Immature natural killer cell (primary cell): ENCODE measurements around the gene CROCC2. TPM values are rescaled to one million over a fixed set of nuclear protein-coding genes. Genes with fewer than 3 reads are reported as not detected.

Experiments used
- DNase-seq, 3 donors: peaks; one replicate each; pipeline ENCODE4 v3.0.0; 2022; ENCODE audit warnings: mixed read lengths in 1 of 3
- H3K27ac Mint-ChIP-seq, 6 donors: one replicate each; pipeline ENCODE4 v1.8.0; 2020; ENCODE audit warnings: mixed read lengths in 6 of 6, mild to moderate bottlenecking in 5 of 6, inconsistent platforms in 4 of 6, moderate library complexity in 3 of 6
- H3K27me3 Mint-ChIP-seq, 3 donors: one replicate each; pipeline ENCODE4 v1.8.0; 2020 to 2021; ENCODE audit warnings: low read depth in 3 of 3, mild to moderate bottlenecking in 3 of 3, mixed read lengths in 3 of 3, moderate library complexity in 3 of 3, inconsistent platforms in 1 of 3
- H3K36me3 Mint-ChIP-seq, 3 donors: one replicate each; pipeline ENCODE4 v1.8.0; 2020; ENCODE audit warnings: mixed read lengths in 3 of 3, inconsistent platforms in 2 of 3, mild to moderate bottlenecking in 2 of 3
- H3K4me1 Mint-ChIP-seq, 2 donors: one replicate each; pipeline ENCODE4 v1.8.0; 2020; ENCODE audit warnings: inconsistent platforms in 2 of 2, mild to moderate bottlenecking in 2 of 2, mixed read lengths in 2 of 2, moderate library complexity in 1 of 2
- H3K4me3 Mint-ChIP-seq, 5 donors: one replicate each; pipeline ENCODE4 v1.8.0; 2020; ENCODE audit warnings: mild to moderate bottlenecking in 5 of 5, mixed read lengths in 5 of 5, inconsistent platforms in 3 of 5, moderate library complexity in 3 of 5
- H3K9me3 Mint-ChIP-seq, 6 donors: one replicate each; pipeline ENCODE4 v1.8.0; 2020; ENCODE audit warnings: mild to moderate bottlenecking in 6 of 6, mixed read lengths in 6 of 6, inconsistent platforms in 4 of 6, moderate library complexity in 3 of 6
- polyA plus RNA-seq, 3 donors: library from polyadenylated mRNA; unstranded; fragments of 300-500 nt; fragmentation: Illumina TruSeq; gene quantifications; one replicate each; pipeline ENCODE4 v1.2.3, GENCODE V29; 2021

The CROCC2 gene
- polyA plus RNA-seq, 3 donors from 2014 or later: not detected

DNA sequence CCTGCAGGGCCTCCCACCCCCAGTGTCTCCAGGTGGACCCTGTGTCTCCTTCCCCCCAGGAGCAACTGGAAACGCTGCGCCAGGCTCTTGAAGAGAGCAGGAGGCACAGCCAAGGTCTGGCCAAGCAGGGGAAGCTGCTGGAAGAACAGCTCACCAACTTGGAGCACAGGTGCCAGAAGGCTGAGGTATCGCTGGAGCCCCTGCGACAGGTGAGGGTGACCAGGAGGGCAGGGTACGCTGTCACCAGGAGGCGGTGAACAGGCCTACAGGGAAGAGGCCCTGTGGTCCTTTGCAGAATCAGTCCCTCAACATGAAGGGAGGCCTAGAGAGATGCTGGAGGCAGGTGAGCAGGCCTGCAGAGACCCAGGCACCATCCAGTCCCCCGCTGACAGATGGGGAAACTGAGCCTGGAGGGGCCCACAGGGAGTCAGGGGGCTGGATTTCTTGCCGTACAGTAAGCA lies 76.7 kb downstream of the CROCC2 start:
- no peak for DNase-seq
- Mint-ChIP-seq H3K4me1 (no peaks in the 10 kb centered on the region), H3K27ac (no peak overlapping the region), H3K27me3 (peaks cover 0 to 3% (median 2%) of the 10 kb centered on the region in 3 donors), H3K9me3 (no peaks in the 10 kb centered on the region), H3K36me3 (no peaks in the 10 kb centered on the region), H3K4me3 (no peak overlapping the region)

DNA sequence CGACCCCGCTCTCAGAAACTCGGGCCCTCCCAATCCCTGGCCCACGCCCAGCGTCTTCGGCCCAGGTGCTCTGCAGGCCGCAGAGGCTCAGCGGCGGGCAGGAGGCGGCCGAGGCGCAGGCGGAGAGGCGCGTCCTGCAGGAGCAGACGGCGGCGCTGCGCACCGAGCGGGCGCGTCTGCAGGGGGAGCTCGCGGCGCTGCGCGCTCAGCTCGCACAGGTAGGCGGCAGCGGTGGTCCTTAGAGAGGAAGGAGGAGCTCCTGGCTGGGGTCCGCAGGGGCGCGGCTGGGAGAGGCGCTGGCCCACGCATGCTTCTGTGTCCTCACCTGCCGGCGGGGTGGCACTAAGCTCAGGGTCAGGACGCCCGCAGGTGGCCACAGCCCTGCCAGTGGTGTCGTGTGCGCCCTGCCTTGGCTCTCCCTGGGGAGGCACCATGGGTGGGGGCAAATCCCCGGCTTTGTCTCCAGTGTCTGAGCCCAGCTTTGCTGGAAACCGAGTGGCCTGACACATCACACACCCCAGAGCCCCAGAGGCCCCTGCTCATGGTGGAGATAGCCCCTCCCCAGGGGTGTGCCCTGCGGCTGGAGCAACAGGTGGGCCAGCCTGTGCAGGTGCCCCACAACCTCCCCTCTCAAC lies 77.3 kb downstream of the CROCC2 start:
- Mint-ChIP-seq H3K9me3 (no peaks in the 10 kb centered on the region), H3K4me1 (no peaks in the 10 kb centered on the region), H3K4me3 (no peak overlapping the region), H3K36me3 (no peaks in the 10 kb centered on the region), H3K27me3 (peaks cover 0 to 3% (median 2%) of the 10 kb centered on the region in 3 donors), H3K27ac (no peak overlapping the region)
- DNase-seq: no peak

DNA sequence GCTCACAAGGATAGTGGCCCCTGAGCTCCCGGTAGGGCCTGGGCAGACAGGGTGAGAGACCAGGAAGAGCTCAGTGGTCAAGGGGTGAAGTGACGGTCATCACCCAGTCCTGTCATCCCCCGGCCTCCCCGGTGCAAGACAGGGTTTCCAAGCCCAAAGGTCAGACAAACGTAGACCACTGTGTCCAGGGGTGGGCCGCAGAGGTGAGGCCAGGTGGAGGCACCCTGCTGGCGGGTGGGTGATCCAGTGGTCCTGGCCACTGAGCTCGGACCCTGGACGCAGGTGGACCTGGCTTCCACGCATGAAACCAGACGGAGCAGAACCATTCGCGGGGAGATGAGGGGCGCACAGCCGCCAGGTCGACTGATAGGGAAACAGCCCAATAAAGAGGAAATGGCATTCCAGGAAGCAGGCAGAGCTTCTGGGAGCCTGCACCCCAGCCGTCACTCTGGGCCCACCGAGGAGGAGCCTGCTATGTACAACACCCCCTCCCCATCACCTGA lies 77.9 kb downstream of the CROCC2 start:
- DNase-seq: no peak
- Mint-ChIP-seq H3K9me3 (no peaks in the 10 kb centered on the region), H3K36me3 (no peaks in the 10 kb centered on the region), H3K4me3 (no peak overlapping the region), H3K27me3 (peaks cover 0 to 3% (median 2%) of the 10 kb centered on the region in 3 donors), H3K27ac (no peak overlapping the region), H3K4me1 (no peaks in the 10 kb centered on the region)

DNA sequence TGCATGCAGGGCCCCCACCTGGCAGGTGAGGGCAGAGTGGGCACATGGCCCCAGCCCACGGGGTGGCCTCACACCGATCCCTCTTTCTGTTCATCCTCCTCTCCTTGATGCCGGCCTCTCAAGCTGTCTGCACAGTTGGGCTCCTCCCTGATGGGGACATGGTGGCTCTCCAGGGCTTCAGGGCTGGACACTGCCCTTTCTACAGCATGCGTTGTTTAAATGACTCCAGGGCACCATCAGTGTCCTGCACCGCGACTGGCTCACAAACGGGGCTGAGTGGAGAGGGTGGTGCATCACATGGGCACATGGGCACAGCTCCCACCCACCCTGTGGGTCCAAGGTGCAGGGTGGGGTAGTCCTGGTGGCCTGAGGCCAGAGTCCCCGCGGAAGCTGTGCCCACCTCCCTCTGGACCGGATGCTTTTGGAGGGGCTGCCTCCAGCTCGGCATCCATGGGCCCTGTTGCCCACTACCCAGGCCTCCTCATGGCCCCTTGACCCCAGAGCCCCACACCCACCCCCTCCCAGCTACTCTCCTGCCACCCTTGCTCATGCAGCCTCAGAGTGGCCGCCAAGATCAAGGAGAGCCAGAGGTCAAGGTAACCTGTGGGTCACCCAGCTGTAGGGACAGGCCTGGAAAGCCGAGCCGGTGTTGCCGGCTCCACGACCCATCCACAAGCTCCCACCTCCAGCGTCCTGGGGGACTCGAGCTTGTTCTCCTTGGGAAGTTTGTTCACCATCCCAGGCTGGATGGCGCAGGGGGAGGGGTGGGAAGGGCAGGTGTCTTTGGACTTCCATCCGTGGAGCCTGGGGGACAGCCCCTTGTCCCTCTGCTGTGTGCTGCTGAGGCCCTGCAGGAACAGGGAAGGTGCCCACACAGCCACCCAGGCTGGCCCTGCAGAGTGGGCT lies 80.0 kb downstream of the CROCC2 start:
- no peak for DNase-seq
- H3K27me3 Mint-ChIP-seq: peaks cover 0 to 3% (median 2%) of the 10 kb centered on the region in 3 donors
- H3K27ac Mint-ChIP-seq: no peak overlapping the region
- H3K9me3 Mint-ChIP-seq: no peaks in the 10 kb centered on the region
- no peak overlapping the region for H3K4me3 Mint-ChIP-seq
- H3K4me1 Mint-ChIP-seq: no peaks in the 10 kb centered on the region
- no peaks in the 10 kb centered on the region for H3K36me3 Mint-ChIP-seq

DNA sequence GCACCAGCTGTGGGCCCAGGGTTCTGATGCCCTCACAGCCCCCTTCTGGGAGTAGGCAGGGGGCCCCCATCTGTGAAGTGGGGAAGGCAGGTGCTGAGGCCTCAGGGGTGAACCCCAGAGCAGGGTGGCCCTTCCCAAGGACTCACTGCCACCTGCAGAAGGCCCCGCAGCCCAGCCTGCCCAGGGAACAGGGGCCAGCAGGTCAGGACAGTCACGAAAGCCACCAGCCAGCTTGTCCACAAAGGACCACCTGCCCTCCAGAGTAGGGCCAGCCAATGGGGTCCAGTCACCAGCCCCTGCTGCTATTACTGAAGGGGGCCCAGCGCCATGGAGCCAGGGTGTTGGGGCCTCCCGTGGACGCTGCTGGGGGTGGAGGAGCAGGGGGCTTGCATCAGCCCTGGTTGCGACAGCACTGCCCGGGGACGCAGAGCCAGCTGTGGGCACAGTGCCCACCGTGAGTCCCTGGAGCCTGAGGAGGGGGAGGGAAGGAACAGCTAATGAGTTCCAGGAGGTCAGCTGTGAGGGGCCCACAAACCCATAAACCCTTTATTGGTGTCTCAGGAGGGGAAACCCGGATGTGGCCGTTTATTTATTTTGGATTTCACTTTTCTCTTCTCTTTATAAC lies 80.8 kb downstream of the CROCC2 start:
- Mint-ChIP-seq H3K27me3 (peaks cover 0 to 3% (median 2%) of the 10 kb centered on the region in 3 donors), H3K36me3 (no peaks in the 10 kb centered on the region), H3K9me3 (no peaks in the 10 kb centered on the region), H3K4me3 (no peak overlapping the region), H3K4me1 (no peaks in the 10 kb centered on the region), H3K27ac (no peak overlapping the region)
- no peak for DNase-seq

DNA sequence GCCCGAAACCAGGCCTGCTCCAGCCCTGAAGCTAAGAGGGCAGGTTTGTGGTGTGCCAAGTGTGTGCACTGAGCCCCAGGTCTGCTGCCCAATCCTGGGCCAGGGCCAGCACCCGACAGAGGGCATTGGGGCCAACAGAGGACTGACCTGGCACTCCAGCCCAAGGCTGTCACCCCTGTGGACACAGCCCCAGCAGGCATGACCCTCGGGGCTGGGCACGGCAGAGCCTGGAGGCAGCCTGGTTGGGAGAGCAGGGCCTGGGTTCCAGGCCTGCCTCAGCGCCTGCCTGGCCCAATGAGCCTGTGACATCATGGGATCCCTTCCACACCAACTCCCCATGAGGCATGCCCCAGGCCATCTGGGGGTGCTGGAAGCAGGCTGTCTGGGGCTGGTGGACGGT lies 81.5 kb downstream of the CROCC2 start:
- H3K4me3 Mint-ChIP-seq: no peak overlapping the region
- no peaks in the 10 kb centered on the region for H3K4me1 Mint-ChIP-seq
- no peaks in the 10 kb centered on the region for H3K36me3 Mint-ChIP-seq
- no peaks in the 10 kb centered on the region for H3K9me3 Mint-ChIP-seq
- H3K27me3 Mint-ChIP-seq: peaks cover 0 to 3% (median 2%) of the 10 kb centered on the region in 3 donors
- H3K27ac Mint-ChIP-seq: no peak overlapping the region
- no peak for DNase-seq

DNA sequence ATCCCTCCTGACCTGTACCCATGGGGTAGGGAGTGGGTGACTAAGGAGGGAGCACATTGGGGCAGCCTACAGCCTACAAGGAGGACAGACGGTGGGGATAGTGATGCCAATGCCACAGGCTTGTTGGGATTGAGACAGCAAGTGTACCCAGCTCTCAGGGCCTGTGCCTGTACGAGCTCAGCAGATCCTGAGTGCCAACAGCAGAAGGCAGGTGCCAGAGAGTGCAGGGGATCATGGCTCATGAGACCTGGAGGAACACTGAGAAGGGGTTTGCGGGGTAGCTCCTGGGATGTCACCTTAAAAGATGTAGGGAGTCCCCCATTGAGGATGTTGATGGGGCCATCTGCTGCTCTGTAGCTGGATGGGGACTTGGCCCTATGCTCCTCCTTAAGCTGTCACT lies 82.0 kb downstream of the CROCC2 start:
- Mint-ChIP-seq H3K4me3 (no peak overlapping the region), H3K27me3 (peaks cover 0 to 2% (median 2%) of the 10 kb centered on the region in 3 donors), H3K27ac (no peak overlapping the region), H3K4me1 (no peaks in the 10 kb centered on the region), H3K9me3 (no peaks in the 10 kb centered on the region), H3K36me3 (no peaks in the 10 kb centered on the region)
- DNase-seq: no peak

DNA sequence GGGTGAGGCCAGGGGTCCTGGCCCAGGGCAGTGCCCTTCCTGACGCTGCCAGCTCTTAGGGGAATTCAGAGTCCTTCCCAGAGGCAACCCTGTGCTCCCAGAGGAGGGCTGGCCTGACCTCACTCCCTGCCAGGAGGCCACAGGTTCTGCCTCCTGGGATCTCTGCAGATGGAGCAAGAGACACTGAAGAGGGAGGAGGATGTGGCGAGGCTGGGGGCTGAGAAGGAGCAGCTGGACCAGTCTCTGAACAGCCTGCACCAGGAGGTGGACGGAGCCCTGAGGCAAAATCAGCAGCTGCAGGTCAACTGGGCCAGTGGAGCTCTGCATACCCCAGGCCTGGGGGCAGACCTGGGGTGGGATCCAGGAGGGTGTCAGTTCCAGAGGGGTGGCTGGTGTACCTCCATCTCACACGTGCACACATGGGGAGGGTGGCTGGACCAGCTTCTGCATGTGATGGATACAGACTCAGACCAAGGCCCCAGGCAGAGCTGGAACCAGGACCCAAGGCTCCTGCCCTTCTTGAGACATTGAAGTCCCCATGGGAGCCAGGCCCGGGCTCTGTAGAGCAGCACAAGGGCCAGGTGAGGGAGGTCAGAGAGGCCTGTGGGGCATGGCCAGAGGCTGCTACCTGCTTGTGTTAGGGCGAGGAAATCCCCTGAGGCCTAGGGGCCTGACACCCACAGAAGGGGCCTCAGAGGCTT lies 82.6 kb downstream of the CROCC2 start:
- no peak overlapping the region for H3K4me3 Mint-ChIP-seq
- H3K27me3 Mint-ChIP-seq: peaks cover 0 to 2% (median 2%) of the 10 kb centered on the region in 3 donors
- DNase-seq: no peak
- H3K36me3 Mint-ChIP-seq: no peaks in the 10 kb centered on the region
- H3K9me3 Mint-ChIP-seq: no peaks in the 10 kb centered on the region
- no peaks in the 10 kb centered on the region for H3K4me1 Mint-ChIP-seq
- H3K27ac Mint-ChIP-seq: no peak overlapping the region

DNA sequence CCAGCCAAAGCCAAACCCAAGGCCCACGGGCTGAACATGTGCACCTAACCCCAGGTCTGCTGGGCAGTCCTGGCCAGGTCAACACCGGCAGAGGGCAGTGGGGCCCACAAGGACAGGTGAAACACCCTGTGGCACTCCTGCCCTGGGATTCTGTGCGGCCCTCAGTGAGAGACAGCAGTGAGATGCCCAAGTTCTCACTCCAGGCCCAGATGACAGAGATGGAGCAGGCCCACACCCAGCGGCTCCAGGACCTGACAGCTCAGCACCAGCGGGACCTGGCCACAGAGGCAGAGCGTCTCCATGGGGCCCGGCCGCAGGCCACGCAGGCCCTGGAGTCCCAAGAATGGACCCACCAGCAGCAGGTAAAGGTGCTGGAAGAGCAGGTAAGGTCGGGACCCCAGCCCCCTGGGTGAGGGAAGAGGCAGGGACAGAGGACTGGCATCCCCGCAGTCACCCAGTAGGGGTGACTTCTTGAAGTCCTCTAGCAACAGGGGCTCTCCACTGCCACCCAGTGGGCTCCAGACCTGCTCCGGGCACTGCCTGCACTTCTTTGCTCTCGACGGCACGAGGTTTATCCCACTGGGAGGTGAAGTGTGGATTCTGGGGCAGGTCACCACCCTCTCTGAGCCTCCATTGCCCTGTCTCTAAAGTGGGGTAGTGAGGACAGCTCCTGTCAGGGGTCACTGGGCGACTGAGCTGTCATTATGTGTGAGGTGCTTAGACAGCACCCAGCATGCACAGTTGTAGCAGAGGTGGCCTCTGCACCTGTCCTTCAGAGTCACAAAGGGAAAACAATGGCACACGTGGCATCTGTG lies 83.5 kb downstream of the CROCC2 start:
- peaks cover 0 to 2% (median 2%) of the 10 kb centered on the region in 3 donors for H3K27me3 Mint-ChIP-seq
- H3K9me3 Mint-ChIP-seq: no peaks in the 10 kb centered on the region
- H3K4me1 Mint-ChIP-seq: no peaks in the 10 kb centered on the region
- H3K36me3 Mint-ChIP-seq: no peaks in the 10 kb centered on the region
- no peak overlapping the region for H3K27ac Mint-ChIP-seq
- no peak for DNase-seq
- no peak overlapping the region for H3K4me3 Mint-ChIP-seq

DNA sequence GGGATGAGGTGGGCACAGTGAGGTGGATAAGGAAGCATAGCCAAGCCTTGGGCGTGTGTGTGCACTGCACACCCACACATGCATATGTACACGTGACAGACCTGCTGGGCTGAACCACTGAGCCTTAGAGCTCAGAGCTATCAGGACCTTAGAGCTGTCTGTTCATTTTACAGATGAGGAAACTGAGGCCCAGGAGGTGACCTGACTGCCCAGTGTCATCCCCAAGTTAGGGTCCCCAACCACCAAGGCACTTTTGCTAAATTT lies 84.1 kb downstream of the CROCC2 start:
- Mint-ChIP-seq H3K4me3 (no peak overlapping the region), H3K27ac (no peak overlapping the region), H3K9me3 (peaks cover 0 to under 1% (median 0%) of the 10 kb centered on the region in 6 donors), H3K4me1 (no peaks in the 10 kb centered on the region), H3K36me3 (no peaks in the 10 kb centered on the region), H3K27me3 (peaks cover 0 to 2% (median 2%) of the 10 kb centered on the region in 3 donors)
- no peak for DNase-seq

DNA sequence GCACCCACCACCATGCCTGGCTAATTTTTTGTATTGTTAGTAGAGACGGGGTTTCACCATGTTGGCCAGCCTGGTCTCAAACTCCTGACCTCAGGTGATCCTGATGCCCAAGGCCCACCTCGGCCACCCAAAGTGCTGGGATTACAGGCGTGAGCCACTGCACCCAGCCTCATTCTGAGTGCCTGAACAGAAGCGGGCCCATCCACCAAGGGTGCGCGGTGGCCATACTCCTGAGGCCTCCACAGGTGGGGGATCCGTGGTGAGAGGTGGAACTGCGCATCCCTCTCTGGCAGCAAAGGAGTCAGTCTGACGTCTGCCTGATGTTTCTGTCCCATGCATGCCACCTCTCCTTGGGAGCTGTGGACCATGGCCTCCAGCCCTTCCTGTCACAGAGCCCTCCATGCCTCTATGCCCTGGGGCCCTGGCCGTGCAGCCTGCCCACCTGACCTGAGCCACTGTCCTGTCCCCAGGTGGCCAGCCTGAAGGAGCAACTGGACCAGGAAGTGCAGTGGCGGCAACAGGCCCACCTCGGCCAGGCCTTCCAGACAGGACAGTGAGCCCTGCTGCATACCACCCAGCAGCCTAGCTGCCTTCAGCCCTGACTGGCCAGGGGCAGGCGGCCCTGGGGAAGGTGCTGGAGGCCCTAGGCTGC lies 84.7 kb downstream of the CROCC2 start:
- Mint-ChIP-seq H3K27ac (no peak overlapping the region), H3K9me3 (peaks cover 0 to 2% (median 0%) of the 10 kb centered on the region in 6 donors), H3K36me3 (no peaks in the 10 kb centered on the region), H3K27me3 (peaks cover 0 to under 1% (median 0%) of the 10 kb centered on the region in 3 donors), H3K4me3 (no peak overlapping the region), H3K4me1 (no peaks in the 10 kb centered on the region)
- DNase-seq: no peak

DNA sequence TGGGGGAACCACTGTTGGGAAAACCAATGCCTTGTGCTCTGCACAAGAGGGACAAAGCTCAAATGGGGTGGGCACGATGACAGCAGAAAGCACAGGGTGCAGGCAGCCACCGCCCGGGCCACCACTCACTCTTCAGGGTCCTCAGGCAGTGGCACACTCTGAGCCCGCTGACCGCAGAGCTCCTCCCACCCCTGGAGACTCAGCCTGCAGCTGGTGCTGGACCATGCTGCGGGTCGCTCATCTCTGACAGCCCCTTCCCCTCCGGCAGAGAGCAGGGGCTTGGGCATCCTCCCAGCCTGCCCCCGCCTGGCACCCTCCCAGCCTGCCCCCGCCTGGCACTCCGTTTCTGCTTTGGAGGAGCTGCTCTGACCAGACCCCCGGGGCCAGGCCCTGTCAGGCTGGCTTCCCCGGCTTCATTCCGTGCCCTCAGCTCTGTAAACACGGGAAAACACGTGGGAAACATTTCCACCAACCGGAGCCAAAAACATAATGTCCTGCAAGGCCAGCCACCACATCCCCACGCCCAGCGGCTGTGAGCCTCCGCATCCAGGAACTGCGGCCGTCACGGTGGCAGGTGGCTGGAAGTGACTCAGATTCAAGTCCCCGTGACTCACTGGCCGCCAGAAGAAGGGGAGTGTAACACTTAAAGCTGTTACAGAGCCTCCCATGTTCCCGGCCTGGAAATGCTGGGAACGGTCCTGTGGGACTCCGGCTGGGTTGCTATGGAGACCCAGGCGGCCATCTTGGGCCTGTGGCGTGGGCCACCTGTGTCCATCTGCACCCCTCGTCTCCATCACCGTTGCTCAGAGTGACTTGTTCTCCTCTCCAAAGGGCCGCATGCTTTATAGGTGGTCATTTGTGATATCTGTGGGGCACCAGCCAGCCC lies 85.5 kb downstream of the CROCC2 start:
- Mint-ChIP-seq H3K27me3 (no peaks in the 10 kb centered on the region), H3K4me1 (no peaks in the 10 kb centered on the region), H3K9me3 (peaks cover 0 to 2% (median 0%) of the 10 kb centered on the region in 6 donors), H3K4me3 (no peak overlapping the region), H3K27ac (no peak overlapping the region), H3K36me3 (no peaks in the 10 kb centered on the region)
- DNase-seq: no peak
